Measurements from ENCODE around the gene ADAMTS4.

Gene ADAMTS4

GRCh38 chr1:161196111-161196510, 2.7 kb downstream of the ADAMTS4 start:
- DNase-seq (ENCODE audit: low spot score): no peak

GRCh38 chr1:161195171-161195570, 3.7 kb downstream of the ADAMTS4 start:
- no peak for DNase-seq (ENCODE audit: low spot score)

DNA sequence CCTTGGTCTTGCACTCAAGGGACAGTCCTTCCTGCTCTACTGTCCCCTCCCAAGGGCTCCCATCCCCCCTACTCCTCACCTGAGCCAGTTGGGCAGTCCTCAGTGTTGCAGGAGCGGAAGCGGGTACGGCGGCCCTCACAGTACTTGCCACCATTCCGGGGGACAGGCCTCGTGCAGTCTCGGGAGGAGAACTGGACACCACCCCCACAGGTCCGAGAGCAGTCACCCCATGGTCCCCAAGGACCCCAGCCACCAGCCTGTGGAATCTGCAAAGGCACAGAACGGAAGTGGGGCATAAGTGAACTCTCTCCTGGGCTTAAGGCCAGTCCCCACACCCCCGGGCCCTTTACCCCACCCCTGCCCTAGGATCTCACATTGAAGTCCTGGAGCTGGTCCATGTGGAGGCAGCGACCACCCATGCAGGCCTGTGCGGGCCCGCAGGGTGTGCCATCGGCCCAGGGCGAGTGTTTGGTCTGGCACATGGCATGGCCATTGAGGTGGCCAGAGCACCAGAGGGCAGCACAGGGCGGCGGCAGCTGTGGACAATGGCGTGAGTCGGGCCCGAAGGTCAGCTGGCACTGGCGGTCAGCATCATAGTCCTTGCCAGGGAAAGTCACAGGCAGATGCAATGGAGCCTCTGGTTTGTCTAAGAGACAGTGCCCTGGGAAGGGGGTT, 5.2 kb downstream of the ADAMTS4 start:
- DNase-seq (ENCODE audit: low spot score): no peak

DNA sequence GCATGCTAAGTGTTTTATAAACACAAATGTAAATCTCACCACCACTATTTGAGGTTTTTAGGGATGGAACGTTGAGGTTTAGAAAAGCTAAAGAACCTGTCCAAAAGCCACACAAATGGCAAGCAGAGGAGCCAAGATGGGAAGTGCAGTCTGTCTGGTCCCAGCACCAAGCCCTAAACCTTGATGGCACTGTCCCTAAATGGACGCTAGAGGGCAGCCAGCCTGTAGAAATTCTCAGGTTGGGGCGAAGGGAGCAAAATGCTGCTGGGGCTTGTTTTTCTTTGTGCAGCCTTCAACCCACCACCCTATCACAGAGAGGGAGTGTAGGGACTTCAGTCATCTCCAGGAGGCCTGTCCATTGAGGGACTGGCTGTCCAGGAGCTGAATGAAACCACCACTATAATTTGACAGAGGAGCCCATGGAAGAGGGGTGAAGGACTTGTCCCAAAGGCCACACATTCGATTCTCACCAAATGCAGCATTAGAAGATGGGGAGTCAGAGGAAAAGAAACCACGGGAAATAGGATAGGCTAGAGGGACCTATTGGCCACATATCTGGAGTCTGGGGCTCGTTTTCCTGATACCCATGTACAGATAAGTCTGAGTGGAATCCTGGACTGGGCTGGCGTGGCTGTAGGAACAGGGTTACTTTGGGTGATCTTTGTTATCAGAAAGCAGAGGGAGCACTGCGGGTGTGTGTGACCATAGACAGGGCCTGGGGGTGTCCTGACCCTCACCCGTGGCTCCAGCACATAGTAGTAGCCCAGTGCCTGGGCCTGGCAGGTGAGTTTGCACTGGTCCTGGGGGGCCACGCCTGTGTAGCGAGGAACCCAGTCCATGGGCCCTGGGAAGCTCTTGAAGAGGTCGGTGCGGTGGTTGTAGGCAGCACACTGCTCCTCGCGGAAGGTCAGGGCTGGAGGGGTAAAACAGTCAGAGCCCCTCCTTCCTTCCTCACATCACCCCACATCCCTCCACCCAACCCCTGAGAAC, 6.1 kb downstream of the ADAMTS4 start:
- DNase-seq (ENCODE audit: low spot score): peak; percentile 95

GRCh38 chr1:161191971-161192370, 6.9 kb downstream of the ADAMTS4 start:
- no peak for DNase-seq (ENCODE audit: low spot score)

- DNase-seq (ENCODE audit: low spot score): no peak
Observed at GRCh38 chr1:161190962-161191521, 7.8 kb downstream of the ADAMTS4 start.

GRCh38 chr1:161189036-161189435, 9.8 kb downstream of the ADAMTS4 start:
- DNase-seq (ENCODE audit: low spot score): no peak

GRCh38 chr1:161188381-161188780, 10.5 kb downstream of the ADAMTS4 start:
- DNase-seq (ENCODE audit: low spot score): no peak

DNA sequence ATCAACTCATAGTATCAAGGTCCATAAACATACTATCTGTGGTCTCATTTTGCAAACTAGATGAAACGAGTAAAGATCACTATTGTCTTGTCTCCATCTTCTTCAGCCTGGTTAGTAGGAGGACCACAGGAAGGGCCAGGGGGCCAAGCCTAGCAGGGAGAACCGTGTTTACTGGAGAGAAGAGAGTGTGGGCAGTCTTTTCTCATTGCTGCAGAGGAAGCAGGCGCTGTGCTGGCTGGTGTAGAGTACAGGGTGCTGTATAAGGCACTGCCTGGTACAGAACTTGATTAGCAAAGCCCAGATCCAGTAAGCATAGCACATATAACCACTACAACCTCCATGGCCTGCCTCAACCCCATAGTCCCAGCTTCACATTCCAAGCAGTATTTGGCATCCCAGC, 11.5 kb downstream of the ADAMTS4 start:
- DNase-seq (ENCODE audit: low spot score): no peak

DNA sequence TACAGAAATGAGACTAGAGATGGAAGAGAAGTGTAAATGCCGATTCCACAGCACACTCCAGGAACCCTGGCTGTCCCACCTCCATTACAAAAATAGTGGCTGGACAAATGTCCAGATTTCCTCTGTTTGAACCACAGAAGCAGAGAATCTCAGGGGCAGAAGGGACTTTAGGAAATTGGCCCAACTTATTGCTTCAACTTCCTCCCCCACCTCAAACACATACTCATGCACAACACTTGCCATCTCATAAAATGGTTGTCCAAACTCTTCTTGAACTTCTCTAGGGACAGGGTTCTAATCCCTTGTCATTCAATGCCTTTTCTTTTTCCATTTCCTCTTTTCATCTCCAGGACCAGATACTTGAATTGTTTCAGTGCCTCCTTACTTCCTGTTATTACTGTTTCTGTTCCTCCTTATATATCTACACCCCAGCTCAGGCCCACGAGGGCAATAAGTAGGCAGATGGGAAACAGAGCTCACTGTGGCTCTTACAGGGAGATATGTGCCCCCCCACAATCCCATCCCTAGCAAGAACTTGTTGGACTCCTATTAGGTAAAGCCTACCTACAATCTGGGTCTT, 13.0 kb downstream of the ADAMTS4 start:
- DNase-seq (ENCODE audit: low spot score): peak; percentile 91

DNA sequence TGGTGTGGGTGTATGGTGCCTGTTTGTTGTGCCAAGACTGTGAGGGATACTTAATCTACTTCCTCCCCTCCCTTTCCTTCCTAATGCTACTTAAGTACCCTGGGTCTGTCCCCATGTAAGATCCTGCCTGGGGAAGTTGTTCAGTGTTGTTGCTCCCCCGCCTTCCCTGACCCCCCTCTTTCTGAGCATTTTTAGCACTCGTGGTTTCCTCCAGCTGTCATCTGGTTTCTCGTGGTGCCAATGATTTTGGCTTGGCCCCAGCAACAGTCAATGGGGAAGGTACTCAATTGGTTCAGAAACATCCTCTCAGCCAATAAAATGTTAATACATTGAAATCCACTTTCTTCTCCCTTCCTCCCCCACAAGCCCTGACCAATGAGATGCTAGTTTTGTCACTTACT, 13.6 kb downstream of the ADAMTS4 start:
- DNase-seq (ENCODE audit: low spot score): peak; percentile 99

- DNase-seq (ENCODE audit: low spot score): no peak
Observed at GRCh38 chr1:161182214-161182613, 16.6 kb downstream of the ADAMTS4 start.

DNA sequence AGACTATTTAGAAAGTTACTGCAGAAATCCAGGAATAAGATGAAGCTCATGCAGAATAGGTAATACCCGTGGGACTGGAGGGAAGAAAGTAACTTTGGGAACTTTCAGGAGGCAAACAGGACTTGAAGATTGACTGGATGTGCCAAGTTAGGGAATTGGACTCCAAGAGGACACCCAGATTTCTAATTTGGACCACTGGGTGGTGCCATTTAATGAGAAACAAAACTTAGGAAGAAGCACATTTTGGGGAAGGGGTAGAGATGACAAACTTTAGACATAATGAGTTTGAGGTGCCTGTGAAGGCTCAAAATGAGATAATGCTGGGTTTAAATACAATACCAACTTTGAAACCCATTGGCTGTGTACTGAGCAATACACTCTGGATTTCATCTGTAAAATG, 18.2 kb downstream of the ADAMTS4 start:
- DNase-seq (ENCODE audit: low spot score): peak; percentile 64

DNA sequence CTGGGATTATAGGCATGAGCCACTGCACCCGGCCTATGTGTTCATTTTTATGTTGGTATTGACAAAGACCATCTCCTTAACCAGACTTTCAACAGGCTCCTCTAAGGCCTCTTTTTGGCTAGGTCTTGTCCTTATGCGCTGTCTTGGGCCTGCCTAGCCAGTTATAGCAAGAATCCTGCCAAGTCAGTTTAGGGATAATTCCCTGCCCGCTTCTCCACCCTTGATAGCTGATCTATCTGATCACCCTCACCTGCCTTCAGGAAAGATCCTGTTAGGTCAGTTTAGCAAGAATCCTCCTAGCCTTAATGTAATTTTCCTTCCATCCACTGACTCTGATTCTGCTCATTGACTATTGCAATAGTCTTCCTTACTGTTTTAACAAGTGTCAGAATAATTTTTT, 19.2 kb downstream of the ADAMTS4 start:
- DNase-seq (ENCODE audit: low spot score): no peak

- peak; percentile 49 for DNase-seq (ENCODE audit: low spot score)
Observed at GRCh38 chr1:161177936-161178244, 21.0 kb downstream of the ADAMTS4 start.

DNA sequence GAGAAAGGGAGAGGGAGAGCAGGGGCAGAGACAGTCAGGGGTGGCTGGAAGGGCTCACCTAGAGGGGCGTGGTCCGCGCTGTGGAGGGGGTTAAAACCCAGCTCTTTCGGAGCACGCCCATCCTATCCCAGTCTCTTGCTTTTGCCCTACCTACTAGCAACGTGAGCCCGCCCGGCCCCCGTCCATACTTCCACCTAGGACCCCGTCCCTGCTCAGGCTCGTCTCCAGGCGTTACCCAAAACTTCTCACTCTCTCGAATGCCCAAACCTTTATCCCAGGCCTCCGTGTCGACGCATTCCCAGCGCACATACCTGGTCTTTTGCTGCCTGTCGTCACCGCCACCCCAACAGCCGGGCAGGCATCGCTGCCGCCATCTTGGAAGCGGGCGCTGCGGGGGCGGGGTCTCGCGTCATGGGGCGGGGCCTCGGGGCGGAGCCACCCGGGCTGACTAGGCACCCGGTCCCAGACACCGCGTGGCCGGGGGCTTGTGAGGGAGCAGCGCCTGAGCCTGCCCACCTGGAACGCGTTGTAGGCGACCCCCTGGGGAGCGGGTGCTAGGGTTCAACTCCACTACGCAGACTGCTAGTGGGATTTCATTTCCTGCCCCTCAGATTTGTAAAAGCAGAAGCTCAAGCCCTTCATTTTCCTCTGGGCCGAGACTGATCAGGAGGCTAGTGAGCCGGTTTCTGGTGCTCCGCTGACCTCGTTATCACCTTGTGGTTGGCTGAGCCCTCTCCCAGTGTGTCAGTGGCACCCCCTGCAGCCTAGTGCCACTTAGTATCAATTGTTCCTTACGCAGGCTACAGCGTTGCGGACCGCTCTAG, 21.5 kb downstream of the ADAMTS4 start, which contains the start of gene B4GALT3:
B4GALT3 (minus strand) TSS at position 396 of the 824 bp plus-strand sequence. CDS start 1,447 bp downstream, outside the sequence.
- peak; percentile 96 for DNase-seq (ENCODE audit: low spot score)

DNA sequence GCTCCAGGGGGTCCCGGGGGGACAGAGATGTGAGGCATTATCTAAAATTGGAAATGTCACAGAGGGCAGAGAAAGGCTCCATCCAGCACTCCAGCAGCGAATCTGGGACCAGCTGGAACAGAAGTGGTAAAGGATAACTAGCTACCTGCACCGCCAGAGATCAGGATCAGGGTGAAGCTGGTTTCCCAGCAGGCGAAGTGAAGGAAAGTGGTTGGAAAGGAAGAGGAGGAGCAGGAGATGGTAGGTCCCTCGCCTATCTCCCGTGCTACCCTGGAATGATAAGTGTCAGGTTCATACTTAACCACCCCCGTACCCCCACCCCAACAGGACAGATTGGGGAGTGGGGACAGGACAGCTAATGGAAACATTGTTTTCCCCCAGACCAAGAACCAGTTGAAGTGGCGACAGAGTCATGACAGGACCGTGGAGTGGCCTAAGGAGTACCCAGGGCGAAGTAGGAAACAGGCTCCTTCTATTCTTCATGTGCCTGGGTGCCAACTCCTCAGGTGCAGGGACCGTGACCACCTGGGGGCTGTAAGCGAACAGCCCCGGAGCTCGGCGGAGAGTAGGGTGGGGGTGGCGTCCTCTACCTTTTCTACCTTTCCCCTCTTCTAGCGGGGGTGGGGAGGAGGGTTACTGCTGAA, 22.3 kb downstream of the ADAMTS4 start:
- DNase-seq (ENCODE audit: low spot score): no peak

- peak; percentile 40 for DNase-seq (ENCODE audit: low spot score)
Observed at GRCh38 chr1:161175771-161176453, 22.9 kb downstream of the ADAMTS4 start.

GRCh38 chr1:161174911-161175310, 23.9 kb downstream of the ADAMTS4 start:
- no peak for DNase-seq (ENCODE audit: low spot score)

DNA sequence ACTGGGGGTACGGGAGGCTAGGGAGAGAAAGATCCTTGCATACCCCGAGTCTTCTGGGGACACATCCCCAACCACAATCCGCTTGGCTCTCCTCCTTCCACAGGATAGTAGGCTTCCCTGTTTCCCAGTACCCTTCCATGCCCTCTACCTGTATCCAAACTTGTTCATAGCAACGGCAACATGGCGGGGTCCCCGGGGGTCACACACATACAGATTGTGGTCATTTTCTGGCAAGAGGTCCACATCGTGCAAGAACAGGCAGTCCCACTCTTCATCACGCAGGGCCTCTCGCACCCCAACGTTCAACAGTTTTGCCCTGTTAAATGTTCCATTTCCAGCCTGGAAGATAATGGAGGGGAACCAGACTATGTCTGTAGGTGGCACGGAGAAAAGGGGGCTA, 25.1 kb downstream of the ADAMTS4 start:
- DNase-seq (ENCODE audit: low spot score): no peak

Data from NAMALWA (cell line).